ENCODE data around the gene CETN1. TPM values are rescaled to one million over a fixed set of nuclear protein-coding genes. Genes with fewer than 3 reads are reported as not detected.

Gene CETN1
- total RNA-seq, 3 donors from 2014 or later, result not detected

GRCh38 chr18:600107-600506, 19.9 kb downstream of the CETN1 start:
- Histone ChIP-seq H3K4me3 (no peak overlapping the region), H3K36me3 (no peaks in the 10 kb centered on the region), H3K9me3 (no peaks in the 10 kb centered on the region), H3K4me1 (no peaks in the 10 kb centered on the region), H3K27ac (no peak overlapping the region), H3K27me3 (no peaks in the 10 kb centered on the region)
- DNase-seq (ENCODE audit: low spot score in 2 of 2), result no peak
- TF ChIP-seq CTCF (IDR thresholded peaks at IDR 0.05), result no peak
- no peak for TF ChIP-seq POLR2A (IDR thresholded peaks at IDR 0.05)
- TF ChIP-seq POLR2AphosphoS5 (IDR thresholded peaks at IDR 0.05), result no peak
- intact Hi-C loops (cut with DNase I; ENCODE audit: low total_unique reads), result loop anchor here (10.0 kb wide), 1 partner anchor 315 kb away; no protein-coding TSS in a partner anchor

GRCh38 chr18:604771-605170, 24.6 kb downstream of the CETN1 start:
- H3K27ac ChIP-seq, result no peak overlapping the region
- TF ChIP-seq CTCF (IDR thresholded peaks at IDR 0.05) (no peak), POLR2A (IDR thresholded peaks at IDR 0.05) (no peak), POLR2AphosphoS5 (IDR thresholded peaks at IDR 0.05) (no peak)
- H3K4me1 ChIP-seq, result no peaks in the 10 kb centered on the region
- H3K36me3 ChIP-seq, result no peaks in the 10 kb centered on the region
- H3K4me3 ChIP-seq, result no peak overlapping the region
- H3K9me3 ChIP-seq, result no peaks in the 10 kb centered on the region
- H3K27me3 ChIP-seq, result no peaks in the 10 kb centered on the region
- intact Hi-C loops (cut with DNase I; ENCODE audit: low total_unique reads), result loop anchor here (10.0 kb wide), 1 partner anchor 320 kb away; no protein-coding TSS in a partner anchor
- no peak for DNase-seq (ENCODE audit: low spot score in 2 of 2)

GRCh38 chr18:607930-608329, 27.8 kb downstream of the CETN1 start:
- H3K9me3 ChIP-seq, result no peaks in the 10 kb centered on the region
- H3K36me3 ChIP-seq, result no peaks in the 10 kb centered on the region
- DNase-seq (ENCODE audit: low spot score in 2 of 2), result no peak
- TF ChIP-seq POLR2A (IDR thresholded peaks at IDR 0.05), result no peak
- no peak overlapping the region for H3K27ac ChIP-seq
- intact Hi-C loops (cut with DNase I; ENCODE audit: low total_unique reads), result loop anchor here (10.0 kb wide), 1 partner anchor 323 kb away; no protein-coding TSS in a partner anchor
- H3K4me1 ChIP-seq, result no peaks in the 10 kb centered on the region
- H3K4me3 ChIP-seq, result no peak overlapping the region
- no peaks in the 10 kb centered on the region for H3K27me3 ChIP-seq

GRCh38 chr18:610214-610928, 30.2 kb downstream of the CETN1 start:
- intact Hi-C loops (cut with DNase I; ENCODE audit: low total_unique reads), result no loop called here

GRCh38 chr18:612156-612555, 32.0 kb downstream of the CETN1 start:
- intact Hi-C loops (cut with DNase I; ENCODE audit: low total_unique reads), result no loop called here
- TF ChIP-seq POLR2AphosphoS5 (IDR thresholded peaks at IDR 0.05), result no peak
- no peak for TF ChIP-seq CTCF (IDR thresholded peaks at IDR 0.05)
- TF ChIP-seq POLR2A (IDR thresholded peaks at IDR 0.05), result no peak
- DNase-seq (ENCODE audit: low spot score in 2 of 2), result no peak
- H3K36me3 ChIP-seq, result no peaks in the 10 kb centered on the region
- H3K27me3 ChIP-seq, result no peaks in the 10 kb centered on the region
- H3K4me3 ChIP-seq, result no peak overlapping the region
- H3K4me1 ChIP-seq, result no peaks in the 10 kb centered on the region
- no peak overlapping the region for H3K27ac ChIP-seq
- H3K9me3 ChIP-seq, result no peaks in the 10 kb centered on the region

More at GRCh38 chr18:610214-610928, 30.2 kb downstream of the CETN1 start:
- DNase-seq (ENCODE audit: low spot score in 2 of 2), result no peak
- Histone ChIP-seq H3K4me3 (no peak overlapping the region), H3K36me3 (no peaks in the 10 kb centered on the region), H3K27ac (no peak overlapping the region), H3K9me3 (no peaks in the 10 kb centered on the region), H3K27me3 (no peaks in the 10 kb centered on the region), H3K4me1 (no peaks in the 10 kb centered on the region)
- TF ChIP-seq CTCF (IDR thresholded peaks at IDR 0.05) (no peak), POLR2AphosphoS5 (IDR thresholded peaks at IDR 0.05) (no peak), POLR2A (IDR thresholded peaks at IDR 0.05) (no peak)

All from breast epithelium (tissue), 4 donors.